Activated T-cell treated with anti-CD3 and anti-CD28 coated beads, Interleukin-2, amount 50 U/mL, for 1 hour (primary cell): ENCODE measurements around the gene EMC6.
A peak's percentile ranks its signal among the peaks of the same experiment; 100 is the strongest.
"Not testable (repeated sequence)": the region's sequence is repeated elsewhere in the genome, so short reads cannot be mapped to it uniquely, and the experiment has no call there.

Source experiments
- DNase-seq: peaks from one replicate; pipeline ENCODE4 v3.0.0-alpha.2; 2020

Gene EMC6

DNA sequence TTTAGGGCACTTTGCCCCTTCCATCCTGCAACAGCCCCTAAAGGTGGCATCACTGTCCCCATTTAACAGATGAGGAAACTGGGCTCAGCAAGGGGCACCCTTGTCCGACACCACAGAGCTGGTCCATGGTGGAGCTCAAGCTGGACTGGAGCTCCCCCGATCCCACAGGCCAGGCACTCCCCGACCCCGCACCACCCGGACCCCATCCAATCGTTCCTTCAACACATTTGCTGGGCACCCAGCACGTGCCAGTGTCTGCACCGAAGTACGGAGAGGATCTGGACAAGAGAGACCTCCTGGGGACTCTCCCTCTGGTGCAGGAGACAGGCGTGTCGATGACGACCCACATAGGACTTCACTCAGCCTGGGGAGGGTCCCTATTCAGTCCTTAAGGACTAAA, 13.4 kb downstream of the EMC6 start:
- DNase-seq: no peak

DNA sequence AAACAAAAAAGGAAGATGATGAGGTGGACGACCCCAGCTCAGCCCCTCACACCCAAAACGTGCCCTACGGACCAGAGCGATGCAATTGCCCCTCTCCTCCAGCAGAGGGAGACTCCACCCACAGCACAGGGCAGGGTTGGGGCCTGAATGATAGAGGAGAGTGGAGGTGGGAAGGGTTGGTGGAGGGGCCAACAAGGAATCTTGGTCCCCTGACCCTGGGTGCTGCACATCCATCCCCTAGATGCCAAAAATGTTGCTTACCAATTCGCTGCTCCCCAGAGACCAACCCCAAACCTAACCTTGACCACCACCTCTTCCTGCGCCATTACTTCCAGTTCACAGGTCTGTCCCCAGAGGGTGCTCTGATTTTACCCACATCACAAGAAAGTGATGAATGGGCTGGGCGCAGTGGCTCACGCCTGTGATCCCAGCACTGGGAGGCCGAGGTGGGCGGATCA, 14.5 kb downstream of the EMC6 start:
- peak; percentile 68 for DNase-seq

DNA sequence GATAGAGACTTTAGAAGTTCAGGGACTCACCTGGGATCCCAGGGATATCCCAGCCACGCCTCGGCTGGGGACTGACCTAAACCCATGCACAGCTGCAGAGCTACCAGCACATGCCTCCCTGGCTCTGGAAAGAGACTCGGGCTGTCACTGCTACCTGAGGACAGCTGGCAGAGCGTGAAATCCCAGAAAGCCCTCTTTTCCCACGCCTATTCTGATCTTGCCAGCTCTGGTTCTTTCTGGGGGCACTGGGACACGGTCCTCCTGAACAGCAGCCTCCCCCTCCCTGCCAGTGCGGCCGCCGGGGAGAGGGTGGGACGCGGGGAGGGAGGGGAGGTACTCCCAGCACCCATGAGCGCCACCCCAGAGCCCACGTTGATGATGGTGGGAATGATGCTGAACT, 16.6 kb downstream of the EMC6 start:
- no peak for DNase-seq

DNA sequence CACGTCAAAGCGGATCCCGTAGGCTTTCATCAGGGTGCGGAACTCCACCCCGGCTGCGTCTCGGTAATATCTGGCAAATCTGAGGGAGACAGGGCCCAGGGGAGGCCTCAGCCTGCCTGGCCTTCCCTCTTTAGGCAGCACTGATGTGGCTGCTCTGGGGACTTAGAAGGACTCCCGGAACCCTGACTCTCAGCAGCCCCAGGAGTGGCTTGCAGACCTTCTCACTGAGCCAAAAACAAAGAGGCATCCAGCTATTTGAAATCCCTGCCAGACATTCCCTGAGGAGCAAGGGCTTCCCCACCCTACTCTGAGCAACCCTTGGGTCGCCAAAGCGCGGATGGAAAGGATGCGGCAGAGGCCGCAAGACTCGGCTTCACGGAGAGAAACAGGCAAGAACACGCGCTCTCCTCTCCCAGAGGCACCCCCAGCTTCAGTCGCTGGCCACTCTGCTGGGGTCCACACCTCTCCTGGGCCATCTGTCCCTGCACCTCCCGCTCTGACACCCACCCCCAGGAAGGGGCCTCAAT, 19.5 kb downstream of the EMC6 start:
- DNase-seq: no peak

DNA sequence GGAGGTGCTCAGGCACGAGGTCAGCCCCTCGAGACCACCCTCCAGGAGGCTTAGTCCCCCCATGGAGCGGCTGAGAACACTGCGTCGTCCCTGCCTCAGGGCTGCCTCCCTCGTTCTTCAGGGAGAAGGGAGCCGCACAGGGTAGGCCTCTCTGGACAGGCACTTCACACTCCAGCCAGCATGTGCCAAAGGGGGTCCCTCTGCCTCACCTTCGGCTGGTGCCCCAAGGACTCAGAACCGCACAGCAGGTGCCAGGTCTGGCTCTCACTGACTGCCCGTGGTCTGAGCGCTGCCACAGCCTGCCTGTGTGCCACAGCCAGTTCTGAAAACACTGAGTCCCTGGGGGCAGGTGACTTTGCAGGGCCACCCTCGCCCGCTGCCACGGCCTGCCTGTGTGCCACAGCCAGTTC, 20.2 kb downstream of the EMC6 start:
- no peak for DNase-seq

DNA sequence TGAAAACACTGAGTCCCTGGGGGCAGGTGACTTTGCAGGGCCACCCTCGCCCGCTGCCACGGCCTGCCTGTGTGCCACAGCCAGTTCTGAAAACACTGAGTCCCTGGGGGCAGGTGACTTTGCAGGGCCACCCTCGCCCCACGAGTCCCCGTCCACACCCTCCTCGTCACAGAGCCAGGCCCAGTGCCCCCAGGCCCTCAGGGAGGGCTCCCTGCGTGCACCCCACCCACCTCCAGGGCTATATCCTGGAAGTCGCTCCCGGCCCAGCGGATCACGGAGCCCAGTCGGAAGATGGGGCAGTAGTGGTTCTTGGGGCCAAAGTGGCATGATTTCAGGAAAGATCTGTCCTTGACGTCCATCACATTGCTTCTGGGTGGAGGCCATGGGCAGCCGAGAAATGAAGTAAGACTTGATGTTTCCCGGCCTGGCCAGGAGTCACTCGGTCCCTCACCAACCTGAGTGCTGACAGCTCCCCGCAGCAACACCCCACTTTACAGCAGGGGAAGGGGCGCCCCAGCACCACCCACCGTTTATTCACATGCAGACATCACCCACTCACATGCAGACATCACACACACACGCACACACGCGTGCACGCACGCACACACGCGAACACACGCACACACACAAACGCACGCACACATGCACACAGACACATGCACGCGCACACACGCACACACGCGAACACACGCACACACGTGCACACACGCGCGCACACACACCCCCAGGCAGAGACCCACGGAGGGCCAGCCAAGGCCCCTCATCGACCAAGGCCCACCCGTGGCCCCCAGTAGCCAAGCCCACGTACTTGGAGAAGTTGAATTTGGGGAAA, 20.9 kb downstream of the EMC6 start:
- DNase-seq: no peak

DNA sequence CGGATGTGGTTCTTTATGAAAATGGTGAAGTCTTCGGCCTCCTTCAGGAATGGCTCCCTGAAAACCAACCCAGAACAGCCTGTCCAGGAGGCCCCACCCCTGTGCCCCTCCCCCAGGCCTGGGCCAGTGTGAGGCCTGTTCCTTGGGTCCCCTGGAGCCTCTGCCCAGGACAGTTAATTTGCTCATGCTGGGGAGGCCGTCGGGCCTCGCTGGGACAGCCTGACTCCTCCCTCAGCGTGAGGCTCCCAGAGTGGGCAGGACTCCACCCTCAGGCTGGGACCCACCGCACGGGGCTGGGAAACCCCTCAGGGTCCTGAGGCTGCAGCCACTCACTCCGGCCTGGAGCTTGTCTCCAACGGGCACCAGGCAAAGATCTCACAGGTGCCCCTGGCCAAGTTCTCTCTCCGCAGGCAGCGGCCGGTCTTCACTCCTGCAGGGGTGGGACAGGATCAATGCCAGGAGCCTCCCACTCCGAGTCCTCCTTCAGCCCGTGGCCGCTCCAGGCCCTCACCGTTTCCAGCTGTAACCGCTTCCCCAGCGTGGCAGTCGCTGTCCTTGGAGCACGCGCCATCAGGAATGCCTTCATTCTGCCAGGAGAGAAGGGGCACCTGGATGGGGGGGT, 21.6 kb downstream of the EMC6 start:
- DNase-seq: no peak

DNA sequence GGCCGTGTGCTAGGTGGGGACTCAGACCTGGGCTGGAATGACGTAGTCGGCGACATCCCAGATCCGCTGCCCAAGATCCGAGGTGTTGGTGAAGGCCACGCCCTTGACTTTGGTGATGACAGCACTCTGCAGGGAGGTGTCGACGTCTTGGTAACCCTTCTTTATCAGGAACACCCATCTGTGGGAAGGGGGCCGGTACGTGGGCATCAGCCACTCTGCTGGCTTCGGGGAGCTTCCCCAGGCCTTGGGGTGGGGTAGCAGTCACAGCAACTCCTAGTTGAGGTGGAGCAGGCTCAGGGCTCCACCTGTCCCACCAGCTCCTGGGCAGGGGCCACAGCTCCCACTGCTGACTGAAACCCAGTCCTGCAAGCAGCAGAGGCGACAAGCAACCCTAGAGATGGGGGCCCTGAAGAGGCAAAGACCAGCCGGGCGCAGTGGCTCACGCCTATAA, 23.0 kb downstream of the EMC6 start:
- no peak for DNase-seq

DNA sequence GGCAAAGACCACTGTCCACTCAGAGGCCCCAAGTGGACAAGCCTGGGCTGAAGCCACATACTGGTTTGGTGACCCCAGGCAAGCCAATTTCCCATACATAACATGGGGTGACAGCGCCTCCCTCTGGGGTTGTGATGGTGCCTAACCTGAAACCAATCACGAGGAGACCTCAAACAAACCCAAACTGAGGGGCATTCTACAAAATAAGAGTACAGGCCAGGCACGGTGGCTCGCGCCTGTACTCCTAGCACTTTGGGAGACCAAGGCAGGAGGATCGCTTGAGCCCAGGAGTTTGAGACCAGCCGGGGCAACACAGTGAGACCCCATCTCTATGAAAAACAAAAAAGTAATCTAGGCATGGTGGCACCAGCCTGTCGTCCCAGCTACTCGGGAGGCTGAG, 23.7 kb downstream of the EMC6 start:
- no peak for DNase-seq

DNA sequence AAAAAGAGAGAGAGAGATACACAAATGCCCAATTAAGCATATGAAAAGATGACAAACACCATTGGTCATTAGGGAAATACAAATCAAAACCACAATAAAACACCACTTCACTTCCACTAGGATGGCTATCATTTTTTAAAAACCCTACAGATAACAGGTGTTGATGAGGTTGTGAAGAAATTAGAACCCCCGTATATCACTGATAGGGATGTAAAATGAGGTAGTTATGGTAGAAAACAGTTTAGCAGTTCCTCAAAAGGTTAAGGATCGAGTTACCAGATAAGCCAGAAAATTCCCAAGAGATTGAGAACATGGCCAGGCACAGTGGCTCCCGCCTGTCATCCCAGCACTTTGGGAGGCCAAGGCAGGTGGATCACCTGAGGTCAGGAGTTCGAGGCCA, 24.5 kb downstream of the EMC6 start:
- DNase-seq: no peak

DNA sequence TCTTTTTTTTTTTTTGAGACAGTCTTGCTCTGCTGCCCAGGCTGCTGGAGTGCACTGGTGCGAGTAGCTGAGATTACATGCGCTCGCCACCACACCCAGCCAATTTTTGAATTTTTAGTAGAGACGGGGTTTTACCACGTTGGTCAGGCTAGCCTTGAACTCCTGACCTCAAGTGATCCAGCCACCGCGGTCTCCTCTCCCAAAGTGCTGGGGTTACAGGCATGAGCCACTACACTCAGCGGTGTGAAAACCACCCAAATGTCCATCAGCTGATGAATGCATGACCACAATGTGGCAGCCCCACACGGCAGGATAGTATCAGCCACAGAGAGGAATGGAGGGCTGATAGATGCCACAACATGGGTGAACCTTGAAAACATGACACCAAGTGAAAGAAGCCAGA, 25.2 kb downstream of the EMC6 start:
- no peak for DNase-seq

DNA sequence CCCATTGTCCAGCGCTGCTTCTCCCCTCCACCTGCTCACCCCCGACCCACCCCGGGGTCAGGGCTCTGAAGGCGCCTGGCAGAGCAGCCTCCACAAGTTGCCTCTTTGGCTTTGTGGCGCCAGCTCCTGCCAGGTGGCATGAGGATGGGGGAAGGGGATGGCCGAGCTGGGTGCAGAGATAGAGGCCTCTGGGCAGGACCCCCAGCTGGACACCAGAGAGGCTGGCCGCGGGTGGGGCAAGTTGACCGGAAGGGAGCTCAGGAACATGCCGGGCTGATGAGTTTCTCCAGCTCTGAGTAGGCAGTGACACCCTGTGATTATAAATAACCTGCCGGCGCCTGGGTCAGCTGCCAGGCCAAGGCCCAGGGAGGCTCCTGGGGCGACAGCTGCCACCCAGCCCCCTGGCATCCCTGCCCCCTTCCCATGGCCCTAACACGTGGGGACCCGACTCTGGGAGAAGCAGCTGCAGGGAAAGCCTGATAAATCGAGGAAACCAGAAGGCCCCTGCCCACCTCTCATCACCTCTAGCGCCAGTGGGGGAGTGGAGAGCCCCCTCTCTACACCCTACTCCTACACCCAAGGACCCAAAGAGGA, 26.6 kb downstream of the EMC6 start:
- DNase-seq: no peak

DNA sequence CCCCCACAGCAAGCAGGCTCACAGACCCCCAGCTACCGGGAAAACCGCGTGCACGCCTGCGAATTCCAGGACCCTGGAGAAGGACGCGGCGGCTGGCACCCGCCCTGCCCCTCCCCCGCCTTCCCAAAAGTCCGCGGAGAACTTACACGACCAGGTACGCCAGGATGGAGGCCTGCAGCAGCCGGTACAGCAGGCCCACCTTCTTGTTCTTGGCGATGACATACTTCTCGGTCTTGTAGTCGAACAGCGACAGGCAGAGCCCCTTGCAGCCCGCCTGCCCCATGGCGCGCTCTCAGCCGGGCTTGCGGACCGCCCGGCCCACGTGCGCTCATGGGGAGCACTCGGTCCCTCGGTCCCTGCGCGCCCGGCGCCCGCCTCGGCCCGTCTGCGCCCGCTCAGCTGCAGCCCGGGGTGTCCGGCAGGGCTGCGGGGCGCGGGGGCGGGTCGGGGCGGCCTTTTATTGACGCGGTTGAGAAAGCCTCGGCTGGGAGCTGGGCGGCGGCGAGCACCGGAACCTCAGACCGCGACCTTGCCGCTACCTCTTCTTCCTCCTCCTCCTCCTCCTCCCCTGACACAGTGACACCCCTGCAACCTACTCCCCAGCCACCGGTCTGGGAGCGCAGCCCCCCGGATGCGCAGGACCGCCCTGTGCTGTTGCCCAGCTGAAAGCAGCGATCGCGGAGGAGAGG, 27.3 kb downstream of the EMC6 start, which contains the start of gene P2RX5:
P2RX5 (minus strand) TSS at position 433 of the 689 bp plus-strand sequence; CDS start at position 283, 150 bp downstream.
- DNase-seq: peak; percentile 51

DNA sequence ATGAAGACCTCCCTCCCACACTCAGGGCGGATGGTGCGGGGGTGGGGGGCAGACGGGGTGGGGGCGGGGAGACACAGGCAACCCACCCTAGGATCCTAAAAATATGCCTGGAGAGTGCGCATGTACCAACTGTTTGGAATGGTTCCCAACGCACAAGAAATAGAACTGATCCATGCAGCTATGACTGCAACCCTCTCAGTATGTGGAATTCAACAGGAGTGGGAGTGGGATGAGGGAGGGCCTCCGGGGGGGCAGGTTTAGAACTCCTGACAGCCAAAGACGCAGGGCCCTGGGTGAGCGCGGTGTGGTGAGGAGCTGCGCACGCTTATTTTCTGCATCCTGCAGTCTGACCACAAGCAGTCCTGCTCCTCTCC, 28.5 kb downstream of the EMC6 start:
- DNase-seq: no peak

DNA sequence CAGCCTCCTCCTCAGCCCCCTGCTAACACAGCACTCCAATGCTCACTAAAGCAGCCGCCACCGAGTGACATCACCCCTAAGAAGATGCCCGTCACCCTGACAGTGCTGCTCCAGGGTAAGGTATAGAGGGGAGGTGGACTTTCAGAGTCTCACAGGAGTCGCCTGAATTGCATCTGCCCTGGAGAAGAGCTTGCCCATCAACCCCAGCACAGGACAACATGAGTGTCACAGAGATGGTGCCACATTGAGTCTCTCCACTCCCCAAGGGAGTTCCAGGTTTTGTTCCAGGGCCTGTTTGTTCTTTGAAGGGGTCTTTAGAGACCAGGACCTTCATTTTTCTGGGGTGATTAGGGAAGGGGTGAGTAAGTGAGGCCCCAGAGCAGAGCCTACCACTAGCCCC, 29.5 kb downstream of the EMC6 start:
- no peak for DNase-seq

DNA sequence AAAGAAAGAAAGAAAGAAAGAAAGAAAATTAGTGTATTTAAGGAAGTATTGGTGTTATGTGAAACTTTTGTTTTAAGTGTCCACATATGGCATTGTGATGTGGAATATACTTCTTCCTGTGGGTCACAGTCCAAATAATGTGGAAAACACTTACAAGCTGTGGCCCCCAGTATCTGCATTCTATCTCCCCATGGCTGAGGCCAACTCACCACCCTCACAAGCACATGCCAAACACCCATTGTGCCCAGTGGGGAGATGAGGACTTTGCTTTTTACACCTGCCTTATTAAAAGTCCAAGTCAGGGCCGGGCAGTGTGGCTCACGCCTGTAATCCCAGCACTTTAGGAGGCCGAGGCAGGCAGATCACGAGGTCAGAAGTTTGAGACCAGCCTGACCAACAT, 31.3 kb downstream of the EMC6 start:
- DNase-seq: no peak

DNA sequence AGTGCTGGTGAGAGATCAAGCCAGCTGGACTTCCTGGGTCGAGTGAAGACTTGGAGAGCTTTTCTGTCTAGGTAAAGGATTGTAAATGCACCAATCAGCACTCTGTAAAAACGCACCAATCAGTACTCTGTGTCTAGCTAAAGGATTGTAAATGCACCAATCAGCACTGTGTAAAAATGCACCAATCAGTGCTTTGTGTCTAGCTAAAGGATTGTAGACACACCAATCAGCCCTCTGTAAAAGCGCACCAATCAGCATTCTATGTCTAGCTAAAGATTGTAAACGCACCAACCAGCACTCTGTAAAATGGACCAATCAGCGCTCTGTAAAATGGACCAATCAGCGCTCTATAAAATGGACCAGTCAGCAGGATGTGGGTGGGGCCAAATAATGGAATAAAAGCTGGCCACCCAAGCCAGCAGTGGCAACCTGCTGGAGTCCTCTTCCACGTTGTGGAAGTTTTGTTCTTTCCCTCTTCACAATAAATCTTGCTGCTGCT, 33.5 kb downstream of the EMC6 start:
- DNase-seq: not testable (repeated sequence)

DNA sequence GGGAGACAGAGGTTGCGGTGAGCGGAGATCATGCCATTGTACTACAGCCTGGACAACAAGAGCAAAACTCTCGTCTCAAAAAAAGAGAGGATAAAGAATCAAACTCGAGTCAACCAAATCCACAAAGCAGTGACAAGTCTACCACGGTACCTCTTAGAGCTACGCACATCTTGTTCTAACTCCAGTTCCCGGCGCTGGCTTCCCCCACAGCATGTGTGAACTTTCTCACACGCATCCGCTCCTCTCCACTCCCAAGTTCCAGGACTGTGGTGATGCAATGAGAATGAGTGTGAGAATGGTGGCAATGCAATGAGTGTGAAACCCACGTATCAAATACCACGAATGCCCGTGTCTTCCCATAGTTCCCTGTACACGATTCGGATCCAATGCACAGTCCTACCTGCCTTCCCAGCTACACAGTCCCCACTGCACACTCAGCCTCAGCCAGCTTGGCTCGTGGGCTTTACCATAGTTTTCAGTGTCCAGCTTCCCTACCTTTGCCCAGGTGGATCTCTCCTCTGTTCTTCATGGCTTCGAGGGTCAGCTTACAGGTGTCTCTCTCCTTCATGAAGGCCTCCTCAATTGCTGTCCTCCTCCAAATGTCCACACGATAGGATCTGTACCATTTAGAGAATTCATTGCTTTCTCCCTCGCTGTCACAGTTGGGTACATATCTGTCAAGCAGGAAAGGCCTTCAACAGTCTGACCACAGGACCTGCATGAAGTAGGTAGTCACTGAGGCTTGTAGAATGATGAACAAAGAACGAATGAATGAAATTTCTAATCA, 36.5 kb downstream of the EMC6 start:
- DNase-seq: no peak

DNA sequence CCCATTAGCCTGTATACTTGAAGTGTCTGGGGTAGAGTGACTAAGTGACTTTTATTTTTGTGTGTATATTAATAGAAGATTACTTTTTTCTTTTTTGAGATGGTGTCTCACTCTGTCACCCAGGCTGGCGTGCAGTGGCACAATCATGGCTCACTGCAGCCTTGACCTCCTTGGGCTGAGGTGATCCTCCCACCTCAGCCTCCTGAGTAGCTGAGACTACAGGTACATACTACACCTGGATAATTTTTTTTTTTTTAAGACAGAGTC, 37.0 kb downstream of the EMC6 start:
- not testable (repeated sequence) for DNase-seq

DNA sequence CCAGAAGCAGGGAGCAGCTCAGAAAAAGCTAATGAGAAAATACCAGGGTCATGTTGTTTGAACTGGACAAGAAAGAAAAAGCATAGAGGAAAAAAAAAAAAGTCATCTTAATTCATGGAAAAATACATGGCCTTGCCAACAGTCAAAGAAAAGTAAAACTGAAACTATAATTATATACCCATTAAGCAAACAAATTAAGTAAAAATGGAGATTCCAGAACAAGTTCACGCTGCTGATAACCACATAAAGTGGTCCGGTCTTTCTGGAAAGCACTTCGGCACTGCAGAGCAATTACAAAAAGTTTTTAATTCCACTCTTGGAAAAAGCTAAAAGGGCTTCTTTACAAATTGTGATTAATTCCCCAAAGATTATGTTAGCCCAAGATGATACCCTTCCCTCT, 39.8 kb downstream of the EMC6 start:
- no peak for DNase-seq

DNA sequence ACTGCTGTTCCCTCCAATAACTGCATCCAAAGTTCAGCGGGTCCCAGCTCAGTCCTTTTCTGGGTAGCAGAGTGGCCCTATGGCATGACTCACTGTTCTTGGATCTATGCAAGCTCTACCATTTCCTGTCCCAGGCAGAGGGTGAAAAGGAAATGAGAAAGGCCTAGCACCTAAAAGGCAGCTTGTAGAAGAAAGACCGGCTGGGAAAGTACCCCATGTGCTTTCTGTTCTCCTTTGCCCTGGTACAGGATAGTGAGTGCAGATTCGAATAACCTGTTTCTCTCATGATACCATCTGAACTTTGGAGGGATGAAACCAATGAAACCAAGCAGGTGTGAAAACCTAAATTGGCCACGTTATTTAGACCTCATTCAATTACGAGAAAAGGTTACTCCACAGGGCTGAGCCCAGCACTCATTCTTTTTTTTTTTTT, 42.4 kb downstream of the EMC6 start:
- peak; percentile 51 for DNase-seq

DNA sequence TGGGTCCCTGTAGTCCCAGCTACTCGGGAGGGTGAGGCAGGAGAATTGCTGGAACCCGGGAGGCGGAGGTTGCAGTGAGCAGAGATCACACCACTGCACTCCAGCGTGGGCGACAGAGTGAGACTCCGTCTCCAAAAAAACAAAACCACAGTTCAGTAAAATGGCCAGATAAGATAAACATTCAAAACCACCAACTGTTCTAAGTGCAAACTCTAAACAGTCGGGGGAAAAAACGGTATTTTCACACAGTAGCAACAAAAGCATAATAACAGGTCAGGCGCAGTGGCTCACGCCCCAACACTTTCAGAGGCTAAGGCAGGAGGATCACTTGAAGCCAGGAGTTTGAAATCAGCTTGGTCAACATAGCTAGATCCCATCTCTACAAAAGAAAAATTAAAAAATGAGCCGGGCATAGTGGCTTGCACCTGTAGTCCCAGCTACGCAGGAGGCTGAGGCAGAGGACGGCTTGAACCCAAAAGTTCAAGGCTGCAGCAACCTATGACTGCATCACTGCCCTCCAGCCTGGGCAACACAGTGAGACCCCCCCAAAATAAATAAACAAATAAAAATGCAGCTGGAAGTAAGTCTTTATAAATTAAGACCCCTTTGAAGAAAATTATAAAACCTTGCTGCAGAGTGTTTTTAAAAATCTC, 44.3 kb downstream of the EMC6 start:
- DNase-seq: no peak
